Erythroblast (primary cell): ENCODE data around the gene CAPG.
"Not testable (repeated sequence)": the region's sequence is repeated elsewhere in the genome, so short reads cannot be mapped to it uniquely, and the experiment has no call there.

Experiments
- DNase-seq, 2 experiments: peaks; one replicate each; lab custom pipeline; 2025; lab: John Stamatoyannopoulos, UW
- GATA1 ChIP-seq: IDR thresholded peaks from 2 replicates; pipeline ENCODE4 v1.6.1; 2011; ENCODE audit warnings: low read depth, mild to moderate bottlenecking, control low read depth, low read length, moderate library complexity
- POLR2A ChIP-seq: IDR thresholded peaks from 2 replicates; pipeline ENCODE4 v1.6.1; 2011; ENCODE audit warnings: mild to moderate bottlenecking, low read length

CAPG gene

GRCh38 chr2:85445316-85446295 is 35.4 kb upstream of the CAPG start:
- DNase-seq: peak; percentile 42 to 80
- TF ChIP-seq GATA1 (no peak), POLR2A (peak; percentile 21)

GRCh38 chr2:85444629-85445172 is 34.5 kb upstream of the CAPG start:
- DNase-seq: no peak
- TF ChIP-seq GATA1 (no peak), POLR2A (no peak)

- no peak for TF ChIP-seq GATA1
- no peak for TF ChIP-seq POLR2A
- DNase-seq: no peak
Observed at GRCh38 chr2:85441864-85442263, 31.7 kb upstream of the CAPG start.

- TF ChIP-seq GATA1 (no peak), POLR2A (no peak)
- no peak for DNase-seq
Observed at GRCh38 chr2:85440729-85441128, 30.6 kb upstream of the CAPG start.

DNA sequence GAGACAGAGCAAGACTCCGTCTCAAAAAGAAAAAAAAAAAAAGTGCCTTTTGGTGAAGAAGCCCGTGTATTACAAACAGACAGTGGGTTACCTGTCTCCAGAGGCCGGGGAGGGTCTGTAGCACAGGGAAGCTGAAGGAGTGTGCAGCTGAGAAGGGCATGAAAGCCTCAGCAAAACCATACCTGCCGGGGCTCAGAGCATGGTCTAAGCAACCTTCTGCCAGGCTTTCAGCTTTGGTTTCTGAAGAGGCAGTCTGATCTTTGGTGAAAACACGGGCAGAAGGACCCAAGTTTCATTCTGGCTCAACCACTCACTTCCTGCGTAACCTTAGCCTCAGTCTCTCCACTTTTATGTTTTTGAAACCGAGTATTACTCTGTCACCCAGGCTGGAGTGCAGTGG is 29.8 kb upstream of the CAPG start:
- no peak for DNase-seq
- TF ChIP-seq GATA1 (no peak), POLR2A (no peak)

DNA sequence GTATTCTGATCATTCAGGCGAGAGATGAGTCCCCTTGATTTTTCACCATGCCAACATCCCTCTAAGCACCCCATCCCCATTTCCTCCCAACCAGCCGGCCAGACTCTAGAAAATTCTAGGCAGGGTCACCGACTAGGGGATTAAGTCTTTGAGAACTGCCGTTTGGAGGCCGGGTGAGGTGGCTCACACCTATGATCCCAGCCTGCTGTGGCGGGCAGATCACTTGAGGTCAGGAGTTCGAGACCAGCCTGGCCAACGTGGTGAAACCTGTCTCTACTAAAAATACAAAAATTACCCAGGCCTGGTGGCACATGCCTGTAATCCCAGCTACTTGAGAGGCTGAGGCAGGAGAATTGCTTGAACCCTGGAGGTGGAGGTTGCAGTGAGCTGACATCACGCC is 29.4 kb upstream of the CAPG start:
- DNase-seq: not testable (repeated sequence)

DNA sequence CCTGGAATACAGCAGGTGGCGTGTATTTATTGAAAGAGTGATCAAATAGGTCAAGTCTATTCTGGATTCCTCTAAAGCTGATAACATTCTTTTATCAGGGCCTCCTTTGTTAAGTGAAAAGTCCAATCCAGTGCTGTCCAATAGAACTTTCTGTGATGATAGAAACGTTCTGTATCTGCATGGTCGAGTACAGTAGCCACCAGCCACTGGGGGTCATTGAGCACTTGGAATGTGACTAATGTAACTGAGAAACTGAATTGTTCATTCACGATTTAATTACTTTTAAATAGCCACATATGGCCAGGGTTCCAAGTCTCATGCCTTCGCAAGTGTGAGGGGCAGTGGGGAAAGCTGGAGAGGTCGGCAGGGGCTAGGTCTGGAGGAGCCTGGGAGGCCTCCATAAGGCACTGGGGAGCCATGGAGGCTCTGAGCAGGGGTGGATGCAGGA is 28.9 kb upstream of the CAPG start:
- no peak for TF ChIP-seq GATA1
- TF ChIP-seq POLR2A: no peak
- DNase-seq: no peak

DNA sequence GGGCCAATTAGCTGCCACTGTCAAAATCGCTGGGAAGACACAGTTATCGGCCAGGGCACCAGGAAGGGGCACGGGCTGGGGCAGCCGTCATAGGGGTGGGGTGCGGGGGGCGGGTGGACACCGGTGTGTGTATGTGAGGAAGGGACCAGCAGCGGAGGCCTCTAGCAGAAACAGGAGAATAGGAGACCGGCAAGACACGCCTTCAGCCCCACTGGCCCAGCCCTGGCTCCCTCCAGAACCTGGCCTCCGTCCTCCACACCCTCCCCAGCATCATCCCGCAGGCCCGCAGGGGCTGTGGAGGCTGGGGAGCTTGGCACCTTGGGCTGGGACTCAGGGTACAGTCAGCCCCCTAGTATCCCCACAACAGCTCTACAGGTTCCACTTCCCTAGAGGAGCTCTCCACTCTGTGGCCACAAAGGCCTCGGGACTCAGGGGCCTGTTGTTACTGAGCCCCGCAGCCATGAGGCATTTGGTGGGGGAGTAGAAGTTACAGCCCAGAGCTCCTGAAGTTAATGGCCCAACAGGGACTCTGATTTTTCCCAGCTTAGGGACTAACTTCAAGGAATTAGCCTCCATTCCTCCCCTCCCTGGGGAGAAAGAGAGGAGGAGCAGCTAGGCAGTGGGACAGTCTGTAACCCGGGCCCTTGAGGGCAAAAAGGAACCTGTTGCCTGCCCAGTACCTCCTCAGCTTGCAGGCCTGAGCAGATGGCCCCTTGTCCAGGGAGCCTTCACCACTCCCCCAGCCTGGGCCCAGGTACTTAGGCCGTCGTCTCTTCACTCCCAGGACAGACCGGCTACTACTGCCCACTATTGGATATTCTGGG is 28.2 kb upstream of the CAPG start:
- TF ChIP-seq POLR2A: peak; percentile 32
- TF ChIP-seq GATA1: no peak
- no peak for DNase-seq

GRCh38 chr2:85437488-85438200 is 27.5 kb upstream of the CAPG start:
- DNase-seq: peak; percentile 92 to 96
- TF ChIP-seq GATA1 (no peak), POLR2A (peak; percentile 70)

- peak in 1 of 2 experiments; percentile 61 for DNase-seq
- TF ChIP-seq GATA1: no peak
- no peak for TF ChIP-seq POLR2A
Observed at GRCh38 chr2:85436836-85437487, 26.8 kb upstream of the CAPG start.

- TF ChIP-seq GATA1 (no peak), POLR2A (no peak)
- DNase-seq: peak; percentile 15 to 28
Observed at GRCh38 chr2:85435981-85436835, 26.0 kb upstream of the CAPG start.
